ENCODE data around the gene KDM4C. TPM values are rescaled to one million over a fixed set of nuclear protein-coding genes. Genes with fewer than 3 reads are reported as not detected.
A peak's percentile ranks its signal among the peaks of the same experiment; 100 is the strongest.

Gene KDM4C
- total RNA-seq, 4 donors from 2014 or later = 25.2 to 41.1 (median 26.4) TPM

GRCh38 chr9:6905850-6906375 is 148.1 kb downstream of the KDM4C start:
- Histone ChIP-seq H3K4me1 (peaks cover 0 to 9% (median 3%) of the 10 kb centered on the region in 4 donors), H3K9me3 (no peaks in the 10 kb centered on the region), H3K36me3 (no peaks in the 10 kb centered on the region), H3K27ac (replicated peaks in 1 of 4) (no peak overlapping the region), H3K27me3 (no peaks in the 10 kb centered on the region), H3K4me3 (no peak overlapping the region)
- no peak for TF ChIP-seq POLR2AphosphoS5 (IDR thresholded peaks at IDR 0.05)
- no peak for TF ChIP-seq POLR2A (IDR thresholded peaks at IDR 0.05; ENCODE audit: low read depth)
- TF ChIP-seq CTCF (IDR thresholded peaks at IDR 0.05) = no peak
- TF ChIP-seq EP300 (IDR thresholded peaks at IDR 0.05) = no peak
- intact Hi-C loops (cut with DNase I) = no loop called here
- 91% methylated on average over 6 of the region's 6 CpGs for whole genome bisulfite sequencing
- no peak for DNase-seq (ENCODE audit: extremely low spot score)

GRCh38 chr9:6907772-6908381 is 150.1 kb downstream of the KDM4C start:
- WGBS = 85% methylated on average over 4 of the region's 4 CpGs
- no peak overlapping the region for H3K4me3 ChIP-seq
- no peak overlapping the region for H3K27ac ChIP-seq (replicated peaks in 1 of 4)
- H3K9me3 ChIP-seq = no peaks in the 10 kb centered on the region
- no peak for DNase-seq (ENCODE audit: extremely low spot score)
- intact Hi-C loops (cut with DNase I) = no loop called here
- H3K4me1 ChIP-seq = peaks cover 0 to 9% (median 8%) of the 10 kb centered on the region in 4 donors
- TF ChIP-seq POLR2A (IDR thresholded peaks at IDR 0.05; ENCODE audit: low read depth) (no peak), CTCF (IDR thresholded peaks at IDR 0.05) (peak; percentile 9 to 46 (median 37))
- H3K36me3 ChIP-seq = no peaks in the 10 kb centered on the region
- no peaks in the 10 kb centered on the region for H3K27me3 ChIP-seq

- H3K36me3 ChIP-seq = no peaks in the 10 kb centered on the region
- H3K4me3 ChIP-seq = no peak overlapping the region
- peaks cover 0 to 9% (median 8%) of the 10 kb centered on the region in 4 donors for H3K4me1 ChIP-seq
- H3K27ac ChIP-seq (replicated peaks in 1 of 4) = no peak overlapping the region
- no peaks in the 10 kb centered on the region for H3K9me3 ChIP-seq
- H3K27me3 ChIP-seq = no peaks in the 10 kb centered on the region
- TF ChIP-seq EP300 (IDR thresholded peaks at IDR 0.05) = no peak
- no peak for TF ChIP-seq POLR2A (IDR thresholded peaks at IDR 0.05; ENCODE audit: low read depth)
- no peak for TF ChIP-seq POLR2AphosphoS5 (IDR thresholded peaks at IDR 0.05)
- TF ChIP-seq CTCF (IDR thresholded peaks at IDR 0.05) = no peak
- 62% methylated on average over 1 of the region's 1 CpG for WGBS
- DNase-seq (ENCODE audit: extremely low spot score) = no peak
- intact Hi-C loops (cut with DNase I) = no loop called here
Measured at GRCh38 chr9:6909181-6909580, 151.4 kb downstream of the KDM4C start.

- intact Hi-C loops (cut with DNase I) = no loop called here
- no peaks in the 10 kb centered on the region for H3K27me3 ChIP-seq
- H3K27ac ChIP-seq (replicated peaks in 1 of 4) = no peak overlapping the region
- 50% methylated on average over 2 of the region's 2 CpGs for WGBS
- no peak for DNase-seq (ENCODE audit: extremely low spot score)
- H3K4me1 ChIP-seq = peaks cover 0 to 9% (median 8%) of the 10 kb centered on the region in 4 donors
- no peaks in the 10 kb centered on the region for H3K9me3 ChIP-seq
- H3K36me3 ChIP-seq = no peaks in the 10 kb centered on the region
- no peak overlapping the region for H3K4me3 ChIP-seq
- TF ChIP-seq CTCF (IDR thresholded peaks at IDR 0.05) (peak in 1 of 3 experiments; percentile 28), POLR2AphosphoS5 (IDR thresholded peaks at IDR 0.05) (no peak), EP300 (IDR thresholded peaks at IDR 0.05) (no peak), POLR2A (IDR thresholded peaks at IDR 0.05; ENCODE audit: low read depth) (no peak)
Measured at GRCh38 chr9:6910032-6910431, 152.3 kb downstream of the KDM4C start.

- Histone ChIP-seq H3K27me3 (no peaks in the 10 kb centered on the region), H3K36me3 (no peaks in the 10 kb centered on the region), H3K9me3 (no peaks in the 10 kb centered on the region), H3K4me1 (peaks cover 0 to 9% (median 8%) of the 10 kb centered on the region in 4 donors), H3K27ac (replicated peaks in 1 of 4) (no peak overlapping the region), H3K4me3 (no peak overlapping the region)
- no peak for DNase-seq (ENCODE audit: extremely low spot score)
- intact Hi-C loops (cut with DNase I) = no loop called here
- TF ChIP-seq POLR2A (IDR thresholded peaks at IDR 0.05; ENCODE audit: low read depth) = no peak
- TF ChIP-seq POLR2AphosphoS5 (IDR thresholded peaks at IDR 0.05) = no peak
- no peak for TF ChIP-seq CTCF (IDR thresholded peaks at IDR 0.05)
- no peak for TF ChIP-seq EP300 (IDR thresholded peaks at IDR 0.05)
- WGBS = 91% methylated on average over 3 of the region's 3 CpGs
Measured at GRCh38 chr9:6910497-6910896, 152.7 kb downstream of the KDM4C start.
